Measurements from ENCODE around the gene ADIPOR2. TPM values are rescaled to one million over a fixed set of nuclear protein-coding genes. Genes with fewer than 3 reads are reported as not detected.
"Not testable (repeated sequence)": the region's sequence is repeated elsewhere in the genome, so short reads cannot be mapped to it uniquely, and the experiment has no call there.

The ADIPOR2 gene
- total RNA-seq, 1 donor from 2014 or later, result 22.7 TPM

DNA sequence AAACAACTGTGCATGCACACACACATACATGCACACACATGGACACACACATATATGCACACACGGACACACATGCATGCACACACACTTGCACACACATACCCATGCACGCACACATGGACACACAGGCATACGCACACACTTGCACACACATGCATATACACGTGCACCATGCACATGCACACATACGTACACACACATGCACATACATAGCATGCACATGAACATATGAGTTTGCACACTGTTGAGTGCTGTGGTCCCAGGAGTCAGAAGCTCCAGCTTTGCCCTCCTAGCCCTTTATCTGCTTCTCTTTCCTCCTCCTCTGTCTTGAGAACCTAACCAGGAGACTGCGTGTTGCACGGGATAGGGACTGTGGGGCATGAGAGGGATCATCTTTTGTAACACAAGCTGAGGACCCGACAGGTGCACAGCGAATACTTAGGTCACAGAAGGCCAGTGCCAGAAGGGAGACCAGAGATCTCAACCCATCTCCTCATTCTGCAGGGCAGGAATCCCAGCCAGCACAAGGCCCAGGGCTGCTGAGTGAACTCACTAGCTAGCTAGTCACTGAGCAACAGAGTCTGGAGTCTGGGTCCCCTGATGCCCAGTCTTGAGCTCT, 126.0 kb downstream of the ADIPOR2 start:
- TF ChIP-seq, protein P1, sequence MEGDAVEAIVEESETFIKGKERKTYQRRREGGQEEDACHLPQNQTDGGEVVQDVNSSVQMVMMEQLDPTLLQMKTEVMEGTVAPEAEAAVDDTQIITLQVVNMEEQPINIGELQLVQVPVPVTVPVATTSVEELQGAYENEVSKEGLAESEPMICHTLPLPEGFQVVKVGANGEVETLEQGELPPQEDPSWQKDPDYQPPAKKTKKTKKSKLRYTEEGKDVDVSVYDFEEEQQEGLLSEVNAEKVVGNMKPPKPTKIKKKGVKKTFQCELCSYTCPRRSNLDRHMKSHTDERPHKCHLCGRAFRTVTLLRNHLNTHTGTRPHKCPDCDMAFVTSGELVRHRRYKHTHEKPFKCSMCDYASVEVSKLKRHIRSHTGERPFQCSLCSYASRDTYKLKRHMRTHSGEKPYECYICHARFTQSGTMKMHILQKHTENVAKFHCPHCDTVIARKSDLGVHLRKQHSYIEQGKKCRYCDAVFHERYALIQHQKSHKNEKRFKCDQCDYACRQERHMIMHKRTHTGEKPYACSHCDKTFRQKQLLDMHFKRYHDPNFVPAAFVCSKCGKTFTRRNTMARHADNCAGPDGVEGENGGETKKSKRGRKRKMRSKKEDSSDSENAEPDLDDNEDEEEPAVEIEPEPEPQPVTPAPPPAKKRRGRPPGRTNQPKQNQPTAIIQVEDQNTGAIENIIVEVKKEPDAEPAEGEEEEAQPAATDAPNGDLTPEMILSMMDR (IDR thresholded peaks at IDR 0.05; ENCODE audit: insufficient read depth, low read length, poor library complexity, severe bottlenecking), result no peak
- Histone ChIP-seq H3K4me3 (ENCODE audit: low read depth, low read length) (no peak overlapping the region), H3K27me3 (ENCODE audit: control insufficient read depth, insufficient read depth, low read length) (peaks cover 40% of the 10 kb centered on the region), H3K36me3 (ENCODE audit: control insufficient read depth, insufficient read depth, low read length) (no peaks in the 10 kb centered on the region)
- no peak for DNase-seq (ENCODE audit: low read depth)

DNA sequence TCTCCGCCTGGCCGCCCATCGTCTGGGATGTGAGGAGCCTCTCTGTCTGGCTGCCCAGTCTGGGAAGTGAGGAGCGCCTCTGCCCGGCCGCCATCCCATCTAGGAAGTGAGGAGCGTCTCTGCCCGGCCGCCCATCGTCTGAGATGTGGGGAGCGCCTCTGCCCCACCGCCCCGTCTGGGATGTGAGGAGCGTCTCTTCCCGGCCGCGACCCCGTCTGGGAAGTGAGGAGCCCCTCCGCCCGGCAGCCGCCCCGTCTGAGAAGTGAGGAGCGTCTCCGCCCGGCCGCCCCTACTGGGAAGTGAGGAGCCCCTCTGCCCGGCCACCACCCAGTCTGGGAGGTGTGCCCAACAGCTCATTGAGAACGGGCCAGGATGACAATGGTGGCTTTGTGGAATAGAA, 127.1 kb downstream of the ADIPOR2 start:
- not testable (repeated sequence) for H3K36me3 ChIP-seq (ENCODE audit: control insufficient read depth, insufficient read depth, low read length); DNase-seq (ENCODE audit: low read depth); H3K4me3 ChIP-seq (ENCODE audit: low read depth, low read length)
- H3K27me3 ChIP-seq (ENCODE audit: control insufficient read depth, insufficient read depth, low read length), result peaks cover 49% of the 10 kb centered on the region

DNA sequence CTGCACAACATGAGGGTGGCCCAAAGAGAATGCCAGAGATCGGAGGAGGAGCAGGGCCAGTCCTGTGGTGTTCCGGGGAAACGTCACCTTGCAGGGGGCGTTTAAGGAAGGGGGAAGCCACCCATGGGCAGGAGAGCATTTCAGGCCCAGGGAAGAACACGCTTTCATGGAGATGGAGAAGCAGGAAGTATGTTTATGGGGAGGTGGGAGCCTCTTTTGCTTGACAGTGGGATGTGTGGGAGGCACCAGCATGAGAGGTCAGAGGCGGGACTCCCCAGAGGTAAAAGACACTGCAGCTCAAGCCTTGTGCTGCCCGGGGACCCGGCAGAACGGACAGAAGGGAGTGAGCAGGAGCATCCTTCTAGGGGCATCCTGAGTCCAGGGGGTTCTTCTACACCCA, 128.2 kb downstream of the ADIPOR2 start:
- peaks cover 50% of the 10 kb centered on the region for H3K27me3 ChIP-seq (ENCODE audit: control insufficient read depth, insufficient read depth, low read length)
- DNase-seq (ENCODE audit: low read depth), result no peak

DNA sequence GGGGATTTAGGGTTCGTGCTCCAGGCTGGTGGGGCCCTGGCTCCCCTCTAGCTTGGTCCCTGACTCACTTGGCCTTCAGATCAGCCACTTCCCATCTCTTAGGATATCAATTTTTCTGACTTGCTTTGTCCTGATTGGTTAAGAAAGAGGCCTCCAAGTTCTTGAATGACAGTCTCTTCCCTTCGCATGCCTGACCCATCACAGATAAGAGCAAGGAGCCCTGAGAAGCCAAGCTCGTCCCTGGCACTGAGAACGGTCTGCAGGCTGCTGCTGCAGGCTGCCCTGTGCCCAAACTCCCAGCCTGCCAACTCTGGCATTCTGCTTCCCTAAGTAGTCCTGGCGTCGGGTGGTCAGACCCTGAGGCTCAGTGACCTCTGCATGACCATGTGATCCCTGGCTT, 128.7 kb downstream of the ADIPOR2 start:
- H3K36me3 ChIP-seq (ENCODE audit: control insufficient read depth, insufficient read depth, low read length), result no peaks in the 10 kb centered on the region
- H3K4me3 ChIP-seq (ENCODE audit: low read depth, low read length), result no peak overlapping the region
- DNase-seq (ENCODE audit: low read depth), result no peak
- H3K27me3 ChIP-seq (ENCODE audit: control insufficient read depth, insufficient read depth, low read length), result peaks cover 49% of the 10 kb centered on the region
- TF ChIP-seq, protein P1 (IDR thresholded peaks at IDR 0.05; ENCODE audit: insufficient read depth, low read length, poor library complexity, severe bottlenecking), result no peak

More for the DNA sequence above, 128.2 kb downstream of the ADIPOR2 start:
- TF ChIP-seq, protein P1 (IDR thresholded peaks at IDR 0.05; ENCODE audit: insufficient read depth, low read length, poor library complexity, severe bottlenecking), result no peak
- no peaks in the 10 kb centered on the region for H3K36me3 ChIP-seq (ENCODE audit: control insufficient read depth, insufficient read depth, low read length)
- H3K4me3 ChIP-seq (ENCODE audit: low read depth, low read length), result no peak overlapping the region

DNA sequence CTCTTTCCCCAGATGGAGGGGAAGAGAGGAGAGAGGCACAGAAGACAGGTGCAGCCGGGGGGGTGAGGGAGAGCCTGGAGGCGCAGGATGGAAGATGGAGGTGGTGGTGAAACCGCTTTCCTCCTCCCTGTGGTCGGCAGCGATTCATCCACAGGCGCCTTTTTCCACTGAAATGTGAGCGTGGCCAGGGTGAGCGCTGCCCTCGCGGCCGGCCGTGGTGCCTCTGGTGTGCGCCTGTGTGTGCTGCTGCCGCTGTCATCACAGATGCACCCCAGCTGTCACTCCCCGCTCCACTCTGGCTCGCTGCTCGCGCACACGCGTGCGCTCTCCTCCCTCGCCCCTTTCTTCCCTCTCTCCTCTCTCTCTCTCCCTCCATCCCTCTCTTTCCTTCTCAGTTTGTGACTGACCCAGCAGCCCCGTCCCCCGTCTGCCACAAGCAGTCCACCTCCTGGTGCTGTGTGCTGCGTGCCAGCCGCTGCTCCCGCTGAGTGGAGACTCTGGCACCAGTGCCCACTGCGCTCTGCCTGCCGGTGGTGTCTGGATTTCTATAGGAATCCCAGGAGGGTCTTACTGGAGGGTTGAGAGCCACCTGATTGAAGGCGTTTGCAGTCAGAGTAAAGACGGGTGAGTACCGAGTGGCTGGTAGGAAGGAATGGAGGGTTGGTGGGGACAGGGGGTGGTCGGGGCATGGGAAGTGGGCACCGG, 129.5 kb downstream of the ADIPOR2 start, which contains the start of gene LRTM2:
LRTM2 (plus strand) TSS at position 375 of the 705 bp plus-strand sequence. CDS start 7,584 bp downstream, outside the sequence.
- Histone ChIP-seq H3K27me3 (ENCODE audit: control insufficient read depth, insufficient read depth, low read length) (peaks cover 55% of the 10 kb centered on the region), H3K4me3 (ENCODE audit: low read depth, low read length) (no peak within 1 kb of the TSS), H3K36me3 (ENCODE audit: control insufficient read depth, insufficient read depth, low read length) (no peaks in the 10 kb centered on the region)
- DNase-seq (ENCODE audit: low read depth), result no peak
- TF ChIP-seq, protein P1 (IDR thresholded peaks at IDR 0.05; ENCODE audit: insufficient read depth, low read length, poor library complexity, severe bottlenecking), result no peak

DNA sequence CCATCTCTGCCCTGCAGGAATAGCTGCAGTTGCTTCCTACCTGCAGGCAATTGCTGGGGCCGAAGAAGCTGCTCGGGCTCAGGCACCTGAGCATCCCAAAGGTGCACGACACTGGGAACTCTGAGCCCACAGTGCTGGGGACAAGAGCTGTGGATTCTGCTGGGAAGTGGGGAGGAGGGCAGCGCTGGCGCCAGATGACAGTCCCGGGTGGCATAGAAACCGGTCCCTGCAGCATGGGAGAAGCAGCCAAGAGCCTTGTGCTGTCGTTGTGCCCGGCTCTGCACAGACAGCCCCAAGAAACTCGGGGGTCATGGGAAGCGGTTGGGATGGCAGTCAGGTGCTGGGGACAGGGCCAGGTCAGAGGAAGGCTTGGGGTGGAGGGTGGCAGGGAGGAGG, 130.0 kb downstream of the ADIPOR2 start:
- TF ChIP-seq, protein P1 (IDR thresholded peaks at IDR 0.05; ENCODE audit: insufficient read depth, low read length, poor library complexity, severe bottlenecking), result no peak
- peaks cover 59% of the 10 kb centered on the region for H3K27me3 ChIP-seq (ENCODE audit: control insufficient read depth, insufficient read depth, low read length)

More for the DNA sequence above, 130.0 kb downstream of the ADIPOR2 start:
- no peak overlapping the region for H3K4me3 ChIP-seq (ENCODE audit: low read depth, low read length)
- no peak for DNase-seq (ENCODE audit: low read depth)
- no peaks in the 10 kb centered on the region for H3K36me3 ChIP-seq (ENCODE audit: control insufficient read depth, insufficient read depth, low read length)
